ENCODE data around the gene CADM1.

GRCh38 chr11:115488945-115489344 is 15.3 kb downstream of the CADM1 start:
- TF ChIP-seq CTCF (conservative IDR thresholded peaks at IDR 0.05; ENCODE audit: low read depth in 2 of 2) (no peak), EZH2phosphoT487 (IDR thresholded peaks at IDR 0.05; ENCODE audit: unreplicated experiment) (no peak), ZNF331 (CRISPR knock-in tag; IDR thresholded peaks at IDR 0.05; ENCODE audit: low read depth) (no peak), POLR2AphosphoS5 (IDR thresholded peaks at IDR 0.05; ENCODE audit: low read depth) (no peak), REST (IDR thresholded peaks at IDR 0.05; ENCODE audit: unreplicated experiment) (no peak), EZH2 (IDR thresholded peaks at IDR 0.05; ENCODE audit: low read depth, unreplicated experiment) (no peak), ETS1 (IDR thresholded peaks at IDR 0.05) (no peak), STAT1 (IDR thresholded peaks at IDR 0.05; ENCODE audit: unreplicated experiment) (no peak), ZNF114 (CRISPR knock-in tag; IDR thresholded peaks at IDR 0.05) (no peak), JUNB (IDR thresholded peaks at IDR 0.05; ENCODE audit: unreplicated experiment) (no peak), CREB1 (CRISPR knock-in tag; IDR thresholded peaks at IDR 0.05; ENCODE audit: low read depth) (no peak), NANOG (IDR thresholded peaks at IDR 0.05; ENCODE audit: borderline replicate concordance) (no peak)
- TF ChIP-seq, protein P1, sequence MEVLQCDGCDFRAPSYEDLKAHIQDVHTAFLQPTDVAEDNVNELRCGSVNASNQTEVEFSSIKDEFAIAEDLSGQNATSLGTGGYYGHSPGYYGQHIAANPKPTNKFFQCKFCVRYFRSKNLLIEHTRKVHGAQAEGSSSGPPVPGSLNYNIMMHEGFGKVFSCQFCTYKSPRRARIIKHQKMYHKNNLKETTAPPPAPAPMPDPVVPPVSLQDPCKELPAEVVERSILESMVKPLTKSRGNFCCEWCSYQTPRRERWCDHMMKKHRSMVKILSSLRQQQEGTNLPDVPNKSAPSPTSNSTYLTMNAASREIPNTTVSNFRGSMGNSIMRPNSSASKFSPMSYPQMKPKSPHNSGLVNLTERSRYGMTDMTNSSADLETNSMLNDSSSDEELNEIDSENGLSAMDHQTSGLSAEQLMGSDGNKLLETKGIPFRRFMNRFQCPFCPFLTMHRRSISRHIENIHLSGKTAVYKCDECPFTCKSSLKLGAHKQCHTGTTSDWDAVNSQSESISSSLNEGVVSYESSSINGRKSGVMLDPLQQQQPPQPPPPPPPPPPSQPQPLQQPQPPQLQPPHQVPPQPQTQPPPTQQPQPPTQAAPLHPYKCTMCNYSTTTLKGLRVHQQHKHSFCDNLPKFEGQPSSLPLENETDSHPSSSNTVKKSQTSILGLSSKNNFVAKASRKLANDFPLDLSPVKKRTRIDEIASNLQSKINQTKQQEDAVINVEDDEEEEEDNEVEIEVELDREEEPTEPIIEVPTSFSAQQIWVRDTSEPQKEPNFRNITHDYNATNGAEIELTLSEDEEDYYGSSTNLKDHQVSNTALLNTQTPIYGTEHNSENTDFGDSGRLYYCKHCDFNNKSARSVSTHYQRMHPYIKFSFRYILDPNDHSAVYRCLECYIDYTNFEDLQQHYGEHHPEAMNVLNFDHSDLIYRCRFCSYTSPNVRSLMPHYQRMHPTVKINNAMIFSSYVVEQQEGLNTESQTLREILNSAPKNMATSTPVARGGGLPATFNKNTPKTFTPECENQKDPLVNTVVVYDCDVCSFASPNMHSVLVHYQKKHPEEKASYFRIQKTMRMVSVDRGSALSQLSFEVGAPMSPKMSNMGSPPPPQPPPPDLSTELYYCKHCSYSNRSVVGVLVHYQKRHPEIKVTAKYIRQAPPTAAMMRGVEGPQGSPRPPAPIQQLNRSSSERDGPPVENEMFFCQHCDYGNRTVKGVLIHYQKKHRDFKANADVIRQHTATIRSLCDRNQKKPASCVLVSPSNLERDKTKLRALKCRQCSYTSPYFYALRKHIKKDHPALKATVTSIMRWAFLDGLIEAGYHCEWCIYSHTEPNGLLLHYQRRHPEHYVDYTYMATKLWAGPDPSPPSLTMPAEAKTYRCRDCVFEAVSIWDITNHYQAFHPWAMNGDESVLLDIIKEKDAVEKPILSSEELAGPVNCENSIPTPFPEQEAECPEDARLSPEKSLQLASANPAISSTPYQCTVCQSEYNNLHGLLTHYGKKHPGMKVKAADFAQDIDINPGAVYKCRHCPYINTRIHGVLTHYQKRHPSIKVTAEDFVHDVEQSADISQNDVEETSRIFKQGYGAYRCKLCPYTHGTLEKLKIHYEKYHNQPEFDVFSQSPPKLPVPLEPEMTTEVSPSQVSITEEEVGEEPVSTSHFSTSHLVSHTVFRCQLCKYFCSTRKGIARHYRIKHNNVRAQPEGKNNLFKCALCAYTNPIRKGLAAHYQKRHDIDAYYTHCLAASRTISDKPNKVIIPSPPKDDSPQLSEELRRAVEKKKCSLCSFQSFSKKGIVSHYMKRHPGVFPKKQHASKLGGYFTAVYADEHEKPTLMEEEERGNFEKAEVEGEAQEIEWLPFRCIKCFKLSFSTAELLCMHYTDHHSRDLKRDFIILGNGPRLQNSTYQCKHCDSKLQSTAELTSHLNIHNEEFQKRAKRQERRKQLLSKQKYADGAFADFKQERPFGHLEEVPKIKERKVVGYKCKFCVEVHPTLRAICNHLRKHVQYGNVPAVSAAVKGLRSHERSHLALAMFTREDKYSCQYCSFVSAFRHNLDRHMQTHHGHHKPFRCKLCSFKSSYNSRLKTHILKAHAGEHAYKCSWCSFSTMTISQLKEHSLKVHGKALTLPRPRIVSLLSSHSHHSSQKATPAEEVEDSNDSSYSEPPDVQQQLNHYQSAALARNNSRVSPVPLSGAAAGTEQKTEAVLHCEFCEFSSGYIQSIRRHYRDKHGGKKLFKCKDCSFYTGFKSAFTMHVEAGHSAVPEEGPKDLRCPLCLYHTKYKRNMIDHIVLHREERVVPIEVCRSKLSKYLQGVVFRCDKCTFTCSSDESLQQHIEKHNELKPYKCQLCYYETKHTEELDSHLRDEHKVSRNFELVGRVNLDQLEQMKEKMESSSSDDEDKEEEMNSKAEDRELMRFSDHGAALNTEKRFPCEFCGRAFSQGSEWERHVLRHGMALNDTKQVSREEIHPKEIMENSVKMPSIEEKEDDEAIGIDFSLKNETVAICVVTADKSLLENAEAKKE (CRISPR knock-in tag; IDR thresholded peaks at IDR 0.05): no peak
